IPS-18c (cell line): ENCODE results near the gene RNASE2.
A peak's percentile ranks its signal among the peaks of the same experiment; 100 is the strongest.
"Not testable (repeated sequence)": the region's sequence is repeated elsewhere in the genome, so short reads cannot be mapped to it uniquely, and the experiment has no call there.

Experiments
- H3K4me3 ChIP-seq: 2 replicates; pipeline ENCODE4 v1.7.0; 2013; ENCODE audit warnings: low read depth, mild to moderate bottlenecking, low read length, moderate library complexity; ENCODE audit not compliant: insufficient read depth
- H3K9me3 ChIP-seq: one replicate; pipeline ENCODE4 v1.6.1; 2013; ENCODE audit warnings: mild to moderate bottlenecking, low read length, moderate library complexity; ENCODE audit not compliant: control insufficient read depth, insufficient read depth

Gene RNASE2

DNA sequence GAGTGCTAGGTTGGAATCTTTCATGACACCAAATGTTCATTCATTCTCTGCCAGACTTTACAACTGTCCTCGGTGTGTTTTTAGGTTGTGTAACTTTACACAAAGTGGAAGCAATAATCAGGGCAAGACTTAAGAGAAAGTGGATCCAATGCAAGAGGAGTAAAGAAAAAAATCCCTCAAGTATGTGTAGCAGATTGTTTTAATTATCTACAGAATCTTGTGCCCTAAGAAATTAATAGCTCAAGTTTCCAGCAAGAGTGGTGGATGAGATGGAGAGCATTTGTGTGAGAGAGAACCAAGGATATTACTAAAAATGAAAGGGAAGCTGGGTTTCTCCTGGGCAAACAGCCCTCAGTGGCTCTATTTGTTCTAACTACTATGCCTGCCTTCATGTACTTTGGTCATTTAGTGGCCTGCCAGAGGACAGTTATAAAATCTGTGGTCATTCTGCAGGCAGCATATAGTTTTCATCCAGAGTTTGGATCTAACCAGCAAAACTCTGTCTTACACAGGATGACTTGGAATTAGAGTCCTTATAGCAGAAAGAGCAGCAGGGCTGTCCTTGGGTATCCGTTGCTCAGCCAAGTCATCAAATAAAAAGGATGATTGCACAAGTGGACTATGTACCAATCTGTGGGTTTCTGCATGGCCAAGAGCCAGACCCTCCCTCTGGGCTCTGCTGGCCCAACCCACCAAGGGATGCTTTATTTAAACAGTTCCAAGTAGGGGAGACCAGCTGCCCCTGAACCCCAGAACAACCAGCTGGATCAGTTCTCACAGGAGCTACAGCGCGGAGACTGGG, at the start of gene RNASE2:
RNASE2 (plus strand) TSS at position 752 of the 802 bp plus-strand sequence. CDS start 285 bp downstream, outside the sequence.
- not testable (repeated sequence) for H3K9me3 ChIP-seq, H3K4me3 ChIP-seq

DNA sequence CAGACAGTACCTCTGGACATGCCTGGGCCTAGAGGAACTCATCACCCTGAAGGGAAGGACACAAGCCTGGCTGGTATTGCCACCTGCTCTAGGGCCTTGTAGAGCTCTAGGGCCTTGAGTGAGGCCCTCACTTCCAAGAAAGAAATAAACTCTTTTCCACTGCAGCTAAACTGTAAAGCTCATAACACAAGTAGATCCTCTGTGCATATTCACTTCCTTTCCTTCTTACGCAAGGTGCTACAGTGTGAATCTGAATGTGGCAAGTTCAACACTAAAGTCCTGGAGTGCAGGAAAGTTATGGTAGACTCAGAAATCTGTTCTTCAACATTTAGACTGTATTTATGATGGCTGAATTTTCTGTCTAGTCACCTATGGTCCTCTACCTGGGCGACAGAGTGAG, 49.6 kb upstream of the RNASE2 start:
- H3K9me3 ChIP-seq: no peaks in the 10 kb centered on the region
- H3K4me3 ChIP-seq: no peak overlapping the region

DNA sequence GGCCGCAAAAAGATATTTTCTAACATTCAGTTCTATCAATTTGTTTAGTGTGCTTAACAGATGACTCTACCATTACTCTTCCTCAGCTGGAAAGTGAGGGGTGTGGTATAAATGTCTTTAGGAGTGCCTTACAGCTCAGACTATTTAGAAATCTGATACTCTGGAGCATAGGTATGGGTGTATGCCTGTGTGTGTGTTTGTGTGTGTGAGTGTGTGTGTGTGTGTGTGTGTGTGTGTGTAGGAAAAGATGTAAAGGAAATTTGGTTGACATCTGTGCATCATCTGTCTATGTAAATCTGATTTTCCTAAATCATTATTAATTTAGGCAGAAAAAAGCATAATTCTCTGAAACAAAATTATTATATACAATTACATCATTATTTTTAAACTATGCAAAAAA, 48.1 kb upstream of the RNASE2 start:
- Histone ChIP-seq H3K4me3 (no peak overlapping the region), H3K9me3 (no peaks in the 10 kb centered on the region)

- H3K4me3 ChIP-seq, H3K9me3 ChIP-seq: not testable (repeated sequence)
Measured at GRCh38 chr14:20910822-20911221, 44.5 kb upstream of the RNASE2 start.

- not testable (repeated sequence) for H3K4me3 ChIP-seq
Measured at GRCh38 chr14:20919038-20919756, 36.1 kb upstream of the RNASE2 start.

GRCh38 chr14:20923766-20924297, 31.5 kb upstream of the RNASE2 start:
- H3K4me3 ChIP-seq, H3K9me3 ChIP-seq: not testable (repeated sequence)

More at GRCh38 chr14:20919038-20919756, 36.1 kb upstream of the RNASE2 start:
- not testable (repeated sequence) for H3K9me3 ChIP-seq

DNA sequence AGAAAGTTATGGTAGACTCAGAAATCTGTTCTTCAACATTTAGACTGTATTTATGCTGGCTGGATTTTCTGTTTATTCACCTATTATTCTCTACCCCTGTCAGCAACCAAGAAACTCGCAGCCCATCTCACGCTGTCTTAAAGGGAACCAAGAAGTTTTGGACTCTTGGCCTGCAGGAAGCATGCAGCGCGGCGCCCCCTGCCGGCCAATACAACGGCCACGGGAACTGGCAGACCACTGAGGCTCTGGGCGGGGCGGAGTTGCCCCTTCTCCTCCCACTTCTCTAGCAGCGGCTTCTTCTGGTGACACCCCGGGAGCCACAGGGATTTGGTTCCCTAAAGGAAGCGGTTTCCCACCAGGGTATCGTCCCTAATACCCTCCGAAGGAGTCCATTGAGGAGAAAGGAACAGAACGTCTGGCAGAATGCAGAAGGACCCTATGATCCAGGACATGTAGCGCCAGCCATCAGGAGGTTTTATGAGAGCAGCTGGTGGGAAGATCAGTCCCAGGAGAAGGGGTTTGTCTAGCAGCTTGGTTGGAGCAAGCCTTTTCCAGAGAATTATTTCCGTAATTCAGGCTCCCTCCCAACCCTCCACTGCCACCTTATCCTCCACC, 21.0 kb upstream of the RNASE2 start:
- no peaks in the 10 kb centered on the region for H3K9me3 ChIP-seq
- no peak overlapping the region; the same call in 1 of the 2 replicates for H3K4me3 ChIP-seq

DNA sequence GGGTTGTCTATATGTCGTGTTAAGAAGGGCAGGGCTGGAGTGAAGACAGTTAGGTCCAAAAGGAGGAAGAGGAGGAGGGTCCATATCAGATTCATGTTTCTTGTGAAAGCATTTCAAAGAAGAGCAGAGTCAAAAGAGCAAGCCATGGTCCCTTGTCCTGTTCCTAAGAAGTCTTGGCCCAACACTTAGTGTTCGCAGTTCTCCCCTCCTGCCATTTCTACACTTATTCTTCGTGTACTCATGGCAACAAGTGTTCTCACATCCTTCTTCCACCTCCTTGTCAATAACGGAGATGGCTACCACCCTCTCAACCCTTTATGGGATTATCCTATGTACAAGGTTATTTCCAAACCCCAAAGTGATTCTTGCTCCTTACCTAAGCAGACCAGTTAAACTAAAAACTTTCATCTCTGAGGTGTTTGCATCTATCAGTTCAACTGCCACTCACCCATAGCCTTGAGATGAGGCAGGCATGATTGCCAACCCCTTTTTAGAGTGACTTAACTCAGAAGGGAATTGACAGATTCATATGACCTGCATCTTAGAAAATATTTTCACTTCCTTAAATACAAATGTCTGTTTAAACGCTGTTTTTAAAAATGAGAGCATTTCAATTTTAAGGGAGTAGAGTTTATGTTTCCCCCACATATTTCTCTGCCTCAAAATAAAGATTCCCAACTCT, 19.8 kb upstream of the RNASE2 start:
- Histone ChIP-seq H3K9me3 (no peaks in the 10 kb centered on the region), H3K4me3 (no peak overlapping the region)

DNA sequence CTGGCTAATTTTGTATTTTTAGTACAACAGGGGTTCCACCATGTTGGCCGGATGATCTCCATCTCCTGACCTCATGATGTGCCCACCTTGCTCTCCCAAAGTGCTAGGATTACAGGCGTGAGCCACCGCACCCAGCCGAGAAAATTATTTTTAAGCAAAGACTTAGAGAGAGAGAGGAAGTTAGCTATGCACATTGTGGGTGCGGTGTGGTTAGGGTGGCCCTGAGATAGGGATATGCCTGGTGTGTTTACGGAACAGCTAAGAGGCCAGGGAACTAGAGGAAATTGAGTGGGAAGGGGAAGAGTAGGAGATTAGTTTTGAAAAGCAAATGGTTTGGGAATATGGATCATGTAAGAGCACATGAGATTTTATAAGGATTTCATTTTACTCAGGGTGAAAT, 10.1 kb upstream of the RNASE2 start:
- H3K9me3 ChIP-seq, H3K4me3 ChIP-seq: not testable (repeated sequence)

DNA sequence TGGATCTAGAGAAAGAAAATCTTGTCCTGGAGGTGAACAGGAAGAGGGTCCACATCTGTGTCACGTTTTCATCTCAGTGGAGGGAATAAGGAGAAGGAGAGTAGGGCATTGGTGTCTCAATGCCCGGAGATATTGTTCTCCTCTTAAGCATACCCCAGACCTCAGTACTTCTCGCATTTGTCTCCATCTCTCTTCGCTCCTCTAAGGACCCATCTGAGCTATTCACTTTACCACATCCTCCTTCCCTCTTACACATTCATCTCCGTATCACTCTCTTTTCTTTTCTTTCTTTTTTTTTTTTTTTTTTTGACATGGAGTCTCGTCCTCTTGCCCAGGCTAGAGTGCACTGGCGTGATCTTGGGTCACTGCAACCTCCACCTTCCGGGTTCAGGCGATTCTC, 8.6 kb upstream of the RNASE2 start:
- not testable (repeated sequence) for H3K4me3 ChIP-seq, H3K9me3 ChIP-seq

DNA sequence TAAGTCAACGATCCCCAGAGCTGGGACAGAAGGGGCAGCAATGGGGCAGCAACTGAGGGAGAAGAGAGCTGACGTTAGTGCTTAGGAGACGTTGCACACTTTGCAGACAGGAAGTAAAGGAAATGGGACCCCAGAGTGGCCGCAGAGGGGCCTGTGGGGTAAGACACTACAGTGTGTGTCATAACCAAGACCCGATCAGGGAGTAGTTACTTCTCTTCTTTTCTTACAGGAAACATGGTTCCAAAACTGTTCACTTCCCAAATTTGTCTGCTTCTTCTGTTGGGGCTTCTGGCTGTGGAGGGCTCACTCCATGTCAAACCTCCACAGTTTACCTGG, 219 bp downstream of the RNASE2 start:
- H3K4me3 ChIP-seq, H3K9me3 ChIP-seq: not testable (repeated sequence)

GRCh38 chr14:20956376-20956976, 1.2 kb downstream of the RNASE2 start:
- H3K9me3 ChIP-seq: no peaks in the 10 kb centered on the region
- H3K4me3 ChIP-seq: no peak overlapping the region

DNA sequence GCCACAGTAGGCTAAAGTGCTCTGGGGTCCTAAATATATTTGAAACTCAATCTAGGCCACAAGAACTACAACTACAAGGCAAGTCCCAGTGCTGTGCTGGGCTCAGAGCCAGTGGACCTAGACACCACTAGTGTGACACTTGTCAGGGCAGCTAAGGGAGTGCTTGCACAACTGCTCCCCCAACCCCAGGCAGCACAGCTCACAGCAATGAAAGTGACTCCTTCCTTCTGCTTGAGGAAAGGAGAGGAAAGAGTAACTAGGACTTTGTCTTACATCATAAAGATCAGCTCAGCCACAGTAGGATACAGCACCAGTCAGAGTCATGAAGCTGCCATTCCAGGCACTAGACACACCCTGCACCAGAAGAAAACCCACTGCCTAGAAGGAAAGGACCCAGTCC, 3.7 kb downstream of the RNASE2 start:
- not testable (repeated sequence) for H3K9me3 ChIP-seq, H3K4me3 ChIP-seq

GRCh38 chr14:20969336-20969735, 14.0 kb downstream of the RNASE2 start:
- no peak overlapping the region for H3K4me3 ChIP-seq
- no peaks in the 10 kb centered on the region for H3K9me3 ChIP-seq

GRCh38 chr14:20970647-20970982, 15.3 kb downstream of the RNASE2 start:
- Histone ChIP-seq H3K4me3 (peak overlapping the region; percentile 82), H3K9me3 (no peaks in the 10 kb centered on the region)

DNA sequence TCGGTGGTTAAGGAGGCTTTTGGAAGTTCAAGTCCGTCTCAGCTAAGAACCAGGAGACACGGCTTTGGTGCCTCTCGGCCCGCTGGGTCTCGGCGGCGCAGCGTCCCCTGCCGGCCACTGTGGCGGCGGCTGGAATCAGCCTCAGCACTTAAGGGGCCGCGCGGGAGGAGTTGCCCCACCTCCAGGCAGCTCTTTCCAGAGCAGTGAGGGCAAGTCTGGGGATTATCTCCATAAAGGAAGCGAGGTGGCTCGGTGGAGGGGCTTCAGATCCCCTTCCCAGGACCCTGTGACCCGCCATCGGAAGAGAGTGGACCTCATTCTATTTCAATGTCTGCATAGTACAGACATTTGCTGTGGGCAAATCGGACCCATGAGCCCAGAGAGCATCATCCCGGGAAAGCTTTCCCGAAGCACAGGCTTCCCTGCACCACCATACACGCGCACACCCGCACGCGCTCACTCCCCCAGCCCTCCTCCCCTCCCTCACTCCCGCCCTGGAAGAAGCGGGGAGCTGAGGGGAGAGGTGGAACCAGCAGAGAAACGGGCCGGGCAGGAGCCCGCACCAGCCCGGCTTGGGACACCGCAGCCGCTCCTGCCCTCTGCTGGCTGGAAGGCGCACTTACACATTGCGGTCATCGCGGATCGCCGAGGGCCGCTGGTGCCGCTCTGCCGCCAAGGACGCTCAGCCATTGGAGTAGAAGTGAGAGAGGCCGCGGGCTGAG, 15.9 kb downstream of the RNASE2 start:
- Histone ChIP-seq H3K9me3 (no peaks in the 10 kb centered on the region), H3K4me3 (peak overlapping the region; percentile 82)

- peak overlapping the region; percentile 82 for H3K4me3 ChIP-seq
- no peaks in the 10 kb centered on the region for H3K9me3 ChIP-seq
Measured at GRCh38 chr14:20971705-20972021, 16.4 kb downstream of the RNASE2 start.
